ENCODE data around the gene POLE.

Gene POLE

GRCh38 chr12:132642846-132643835 lies 44.0 kb downstream of the POLE start:
- Histone ChIP-seq H3K4me1 (ENCODE audit: control insufficient read depth in 1 of 2, insufficient read depth in 2 of 2, low read length in 2 of 2) (no peaks in the 10 kb centered on the region), H3K27me3 (ENCODE audit: control insufficient read depth in 1 of 2, insufficient read depth in 2 of 2, low read length in 2 of 2) (no peaks in the 10 kb centered on the region), H3K27ac (ENCODE audit: low read depth, low read length) (no peak overlapping the region), H3K36me3 (ENCODE audit: control insufficient read depth in 1 of 2, insufficient read depth in 2 of 2, low read length in 2 of 2) (peaks cover 26 to 61% of the 10 kb centered on the region in 2 donors), H3K4me3 (ENCODE audit: low read depth in 1 of 2, low read length in 2 of 2) (no peak overlapping the region), H3K9me3 (ENCODE audit: control insufficient read depth in 1 of 2, low read length in 2 of 2) (no peaks in the 10 kb centered on the region), H3K9ac (ENCODE audit: low read depth in 1 of 2, low read length in 2 of 2) (no peak overlapping the region)

- Histone ChIP-seq H3K36me3 (ENCODE audit: control insufficient read depth in 1 of 2, insufficient read depth in 2 of 2, low read length in 2 of 2) (peaks cover 26 to 63% of the 10 kb centered on the region in 2 donors), H3K9ac (ENCODE audit: low read depth in 1 of 2, low read length in 2 of 2) (no peak overlapping the region), H3K27ac (ENCODE audit: low read depth, low read length) (no peak overlapping the region), H3K4me3 (ENCODE audit: low read depth in 1 of 2, low read length in 2 of 2) (no peak overlapping the region), H3K27me3 (ENCODE audit: control insufficient read depth in 1 of 2, insufficient read depth in 2 of 2, low read length in 2 of 2) (no peaks in the 10 kb centered on the region), H3K9me3 (ENCODE audit: control insufficient read depth in 1 of 2, low read length in 2 of 2) (no peaks in the 10 kb centered on the region), H3K4me1 (ENCODE audit: control insufficient read depth in 1 of 2, insufficient read depth in 2 of 2, low read length in 2 of 2) (no peaks in the 10 kb centered on the region)
Observed at GRCh38 chr12:132641811-132642650, 45.1 kb downstream of the POLE start.

- H3K4me3 ChIP-seq (ENCODE audit: low read depth in 1 of 2, low read length in 2 of 2): no peak overlapping the region
- no peak overlapping the region for H3K27ac ChIP-seq (ENCODE audit: low read depth, low read length)
- H3K27me3 ChIP-seq (ENCODE audit: control insufficient read depth in 1 of 2, insufficient read depth in 2 of 2, low read length in 2 of 2): no peaks in the 10 kb centered on the region
- no peak overlapping the region for H3K9ac ChIP-seq (ENCODE audit: low read depth in 1 of 2, low read length in 2 of 2)
- peaks cover 23 to 70% of the 10 kb centered on the region in 2 donors for H3K36me3 ChIP-seq (ENCODE audit: control insufficient read depth in 1 of 2, insufficient read depth in 2 of 2, low read length in 2 of 2)
- no peaks in the 10 kb centered on the region for H3K9me3 ChIP-seq (ENCODE audit: control insufficient read depth in 1 of 2, low read length in 2 of 2)
- no peaks in the 10 kb centered on the region for H3K4me1 ChIP-seq (ENCODE audit: control insufficient read depth in 1 of 2, insufficient read depth in 2 of 2, low read length in 2 of 2)
Observed at GRCh38 chr12:132640936-132641335, 46.2 kb downstream of the POLE start.

- Histone ChIP-seq H3K9ac (ENCODE audit: low read depth in 1 of 2, low read length in 2 of 2) (no peak overlapping the region), H3K9me3 (ENCODE audit: control insufficient read depth in 1 of 2, low read length in 2 of 2) (no peaks in the 10 kb centered on the region), H3K36me3 (ENCODE audit: control insufficient read depth in 1 of 2, insufficient read depth in 2 of 2, low read length in 2 of 2) (peaks cover 28 to 74% of the 10 kb centered on the region in 2 donors), H3K27me3 (ENCODE audit: control insufficient read depth in 1 of 2, insufficient read depth in 2 of 2, low read length in 2 of 2) (no peaks in the 10 kb centered on the region), H3K27ac (ENCODE audit: low read depth, low read length) (no peak overlapping the region), H3K4me1 (ENCODE audit: control insufficient read depth in 1 of 2, insufficient read depth in 2 of 2, low read length in 2 of 2) (no peaks in the 10 kb centered on the region), H3K4me3 (ENCODE audit: low read depth in 1 of 2, low read length in 2 of 2) (no peak overlapping the region)
Observed at GRCh38 chr12:132639956-132640520, 47.1 kb downstream of the POLE start.

GRCh38 chr12:132638541-132639408 lies 48.4 kb downstream of the POLE start:
- H3K9ac ChIP-seq (ENCODE audit: low read depth in 1 of 2, low read length in 2 of 2): no peak overlapping the region
- peaks cover 39 to 85% of the 10 kb centered on the region in 2 donors for H3K36me3 ChIP-seq (ENCODE audit: control insufficient read depth in 1 of 2, insufficient read depth in 2 of 2, low read length in 2 of 2)
- H3K27me3 ChIP-seq (ENCODE audit: control insufficient read depth in 1 of 2, insufficient read depth in 2 of 2, low read length in 2 of 2): no peaks in the 10 kb centered on the region
- no peaks in the 10 kb centered on the region for H3K4me1 ChIP-seq (ENCODE audit: control insufficient read depth in 1 of 2, insufficient read depth in 2 of 2, low read length in 2 of 2)
- no peak overlapping the region for H3K27ac ChIP-seq (ENCODE audit: low read depth, low read length)
- H3K9me3 ChIP-seq (ENCODE audit: control insufficient read depth in 1 of 2, low read length in 2 of 2): no peaks in the 10 kb centered on the region
- H3K4me3 ChIP-seq (ENCODE audit: low read depth in 1 of 2, low read length in 2 of 2): no peak overlapping the region

GRCh38 chr12:132637811-132638210 lies 49.3 kb downstream of the POLE start:
- Histone ChIP-seq H3K27ac (ENCODE audit: low read depth, low read length) (no peak overlapping the region), H3K9me3 (ENCODE audit: control insufficient read depth in 1 of 2, low read length in 2 of 2) (no peaks in the 10 kb centered on the region), H3K9ac (ENCODE audit: low read depth in 1 of 2, low read length in 2 of 2) (no peak overlapping the region), H3K4me3 (ENCODE audit: low read depth in 1 of 2, low read length in 2 of 2) (no peak overlapping the region), H3K4me1 (ENCODE audit: control insufficient read depth in 1 of 2, insufficient read depth in 2 of 2, low read length in 2 of 2) (no peaks in the 10 kb centered on the region), H3K27me3 (ENCODE audit: control insufficient read depth in 1 of 2, insufficient read depth in 2 of 2, low read length in 2 of 2) (no peaks in the 10 kb centered on the region), H3K36me3 (ENCODE audit: control insufficient read depth in 1 of 2, insufficient read depth in 2 of 2, low read length in 2 of 2) (peaks cover 40 to 82% of the 10 kb centered on the region in 2 donors)

- Histone ChIP-seq H3K27me3 (ENCODE audit: control insufficient read depth in 1 of 2, insufficient read depth in 2 of 2, low read length in 2 of 2) (no peaks in the 10 kb centered on the region), H3K4me3 (ENCODE audit: low read depth in 1 of 2, low read length in 2 of 2) (no peak overlapping the region), H3K9me3 (ENCODE audit: control insufficient read depth in 1 of 2, low read length in 2 of 2) (no peaks in the 10 kb centered on the region), H3K36me3 (ENCODE audit: control insufficient read depth in 1 of 2, insufficient read depth in 2 of 2, low read length in 2 of 2) (peaks cover 38 to 82% of the 10 kb centered on the region in 2 donors), H3K4me1 (ENCODE audit: control insufficient read depth in 1 of 2, insufficient read depth in 2 of 2, low read length in 2 of 2) (no peaks in the 10 kb centered on the region), H3K9ac (ENCODE audit: low read depth in 1 of 2, low read length in 2 of 2) (no peak overlapping the region), H3K27ac (ENCODE audit: low read depth, low read length) (no peak overlapping the region)
Observed at GRCh38 chr12:132635076-132635955, 51.8 kb downstream of the POLE start.

- no peak overlapping the region for H3K27ac ChIP-seq (ENCODE audit: low read depth, low read length)
- no peaks in the 10 kb centered on the region for H3K9me3 ChIP-seq (ENCODE audit: control insufficient read depth in 1 of 2, low read length in 2 of 2)
- no peak overlapping the region for H3K4me3 ChIP-seq (ENCODE audit: low read depth in 1 of 2, low read length in 2 of 2)
- H3K4me1 ChIP-seq (ENCODE audit: control insufficient read depth in 1 of 2, insufficient read depth in 2 of 2, low read length in 2 of 2): no peaks in the 10 kb centered on the region
- H3K36me3 ChIP-seq (ENCODE audit: control insufficient read depth in 1 of 2, insufficient read depth in 2 of 2, low read length in 2 of 2): peaks cover 44 to 85% of the 10 kb centered on the region in 2 donors
- no peaks in the 10 kb centered on the region for H3K27me3 ChIP-seq (ENCODE audit: control insufficient read depth in 1 of 2, insufficient read depth in 2 of 2, low read length in 2 of 2)
- H3K9ac ChIP-seq (ENCODE audit: low read depth in 1 of 2, low read length in 2 of 2): no peak overlapping the region
Observed at GRCh38 chr12:132634411-132634990, 52.6 kb downstream of the POLE start.

Measured in duodenal mucosa (tissue), 2 donors.